Skeletal muscle tissue (tissue), 4 donors: ENCODE measurements around the gene GALNT7. TPM values are rescaled to one million over a fixed set of nuclear protein-coding genes. Genes with fewer than 3 reads are reported as not detected.

Source experiments
- H3K27ac ChIP-seq: one replicate; pipeline ENCODE4 v1.7.0; 2013; ENCODE audit warnings: mild to moderate bottlenecking, low read depth, low read length, inconsistent platforms
- H3K27me3 ChIP-seq, 3 donors: one replicate each; pipeline ENCODE4 v1.7.0; 2013; ENCODE audit warnings: low read length in 3 of 3; ENCODE audit not compliant: control insufficient read depth in 3 of 3, insufficient read depth in 3 of 3
- H3K36me3 ChIP-seq, 3 donors: one replicate each; pipeline ENCODE4 v1.7.0; 2013; ENCODE audit warnings: low read length in 3 of 3; ENCODE audit not compliant: control insufficient read depth in 3 of 3, insufficient read depth in 3 of 3
- H3K4me1 ChIP-seq, 3 donors: one replicate each; pipeline ENCODE4 v1.7.0; 2013; ENCODE audit warnings: low read length in 3 of 3, mild to moderate bottlenecking in 3 of 3; ENCODE audit not compliant: control insufficient read depth in 3 of 3, insufficient read depth in 3 of 3
- H3K4me3 ChIP-seq, 3 donors: one replicate each; pipeline ENCODE4 v1.7.0; 2013; ENCODE audit warnings: low read length in 3 of 3
- H3K9ac ChIP-seq, 3 donors: one replicate each; pipeline ENCODE4 v1.7.0; 2013; ENCODE audit warnings: low read length in 3 of 3, mild to moderate bottlenecking in 3 of 3, moderate library complexity in 2 of 3, low read depth in 1 of 3
- H3K9me3 ChIP-seq, 3 donors: one replicate each; pipeline ENCODE4 v1.7.0; 2013; ENCODE audit warnings: low read length in 3 of 3; ENCODE audit not compliant: control insufficient read depth in 3 of 3
- total RNA-seq: library from RNA; depleted of rRNA; stranded (reverse); fragments of >200 nt; gene quantifications from one replicate; pipeline ENCODE4 v1.2.3, GENCODE V29; 2014
- donor health status: Osteomylitis.

Gene GALNT7
- total RNA-seq, 1 donor from 2014 or later = 18.8 TPM

GRCh38 chr4:173135241-173135847 lies 33.3 kb upstream of the GALNT7 start:
- no peaks in the 10 kb centered on the region for H3K36me3 ChIP-seq
- H3K9me3 ChIP-seq = no peaks in the 10 kb centered on the region
- H3K4me1 ChIP-seq = no peaks in the 10 kb centered on the region
- H3K27me3 ChIP-seq = no peaks in the 10 kb centered on the region
- no peak overlapping the region for H3K9ac ChIP-seq
- H3K27ac ChIP-seq = no peak overlapping the region
- no peak overlapping the region for H3K4me3 ChIP-seq

GRCh38 chr4:173138624-173139023 lies 30.0 kb upstream of the GALNT7 start:
- Histone ChIP-seq H3K9me3 (no peaks in the 10 kb centered on the region), H3K36me3 (no peaks in the 10 kb centered on the region), H3K4me3 (no peak overlapping the region), H3K27ac (no peak overlapping the region), H3K27me3 (no peaks in the 10 kb centered on the region), H3K4me1 (no peaks in the 10 kb centered on the region), H3K9ac (no peak overlapping the region)

- H3K9me3 ChIP-seq = no peaks in the 10 kb centered on the region
- no peaks in the 10 kb centered on the region for H3K36me3 ChIP-seq
- no peaks in the 10 kb centered on the region for H3K27me3 ChIP-seq
- H3K9ac ChIP-seq = no peak overlapping the region
- no peak overlapping the region for H3K27ac ChIP-seq
- no peak overlapping the region for H3K4me3 ChIP-seq
- no peaks in the 10 kb centered on the region for H3K4me1 ChIP-seq
Measured at GRCh38 chr4:173139561-173139960, 29.1 kb upstream of the GALNT7 start.

GRCh38 chr4:173145131-173145530 lies 23.5 kb upstream of the GALNT7 start:
- Histone ChIP-seq H3K9me3 (no peaks in the 10 kb centered on the region), H3K9ac (no peak overlapping the region)

GRCh38 chr4:173146456-173146855 lies 22.2 kb upstream of the GALNT7 start:
- Histone ChIP-seq H3K4me3 (no peak overlapping the region), H3K9me3 (no peaks in the 10 kb centered on the region), H3K27ac (no peak overlapping the region), H3K36me3 (no peaks in the 10 kb centered on the region), H3K27me3 (no peaks in the 10 kb centered on the region), H3K9ac (no peak overlapping the region), H3K4me1 (no peaks in the 10 kb centered on the region)

More at GRCh38 chr4:173145131-173145530, 23.5 kb upstream of the GALNT7 start:
- no peak overlapping the region for H3K27ac ChIP-seq
- H3K36me3 ChIP-seq = no peaks in the 10 kb centered on the region
- H3K27me3 ChIP-seq = no peaks in the 10 kb centered on the region
- H3K4me3 ChIP-seq = no peak overlapping the region
- H3K4me1 ChIP-seq = no peaks in the 10 kb centered on the region

- Histone ChIP-seq H3K27ac (no peak overlapping the region), H3K9ac (no peak overlapping the region), H3K4me3 (no peak overlapping the region), H3K4me1 (no peaks in the 10 kb centered on the region), H3K36me3 (no peaks in the 10 kb centered on the region), H3K27me3 (no peaks in the 10 kb centered on the region), H3K9me3 (no peaks in the 10 kb centered on the region)
Measured at GRCh38 chr4:173151496-173151895, 17.1 kb upstream of the GALNT7 start.

- Histone ChIP-seq H3K9ac (no peak overlapping the region), H3K4me3 (no peak overlapping the region), H3K4me1 (no peaks in the 10 kb centered on the region), H3K9me3 (no peaks in the 10 kb centered on the region), H3K27ac (no peak overlapping the region), H3K36me3 (no peaks in the 10 kb centered on the region), H3K27me3 (no peaks in the 10 kb centered on the region)
Measured at GRCh38 chr4:173152104-173152503, 16.5 kb upstream of the GALNT7 start.

GRCh38 chr4:173153445-173153844 lies 15.2 kb upstream of the GALNT7 start:
- no peak overlapping the region for H3K4me3 ChIP-seq
- no peaks in the 10 kb centered on the region for H3K27me3 ChIP-seq
- no peak overlapping the region for H3K27ac ChIP-seq
- no peaks in the 10 kb centered on the region for H3K4me1 ChIP-seq
- no peaks in the 10 kb centered on the region for H3K36me3 ChIP-seq
- H3K9me3 ChIP-seq = no peaks in the 10 kb centered on the region
- no peak overlapping the region for H3K9ac ChIP-seq

GRCh38 chr4:173159791-173160190 lies 8.8 kb upstream of the GALNT7 start:
- H3K9ac ChIP-seq = no peak overlapping the region
- H3K36me3 ChIP-seq = no peaks in the 10 kb centered on the region
- no peaks in the 10 kb centered on the region for H3K27me3 ChIP-seq
- no peaks in the 10 kb centered on the region for H3K9me3 ChIP-seq
- H3K4me3 ChIP-seq = no peak overlapping the region
- H3K4me1 ChIP-seq = no peaks in the 10 kb centered on the region
- no peak overlapping the region for H3K27ac ChIP-seq

- Histone ChIP-seq H3K9ac (no peak overlapping the region), H3K27me3 (no peaks in the 10 kb centered on the region)
Measured at GRCh38 chr4:173160871-173161270, 7.7 kb upstream of the GALNT7 start.

More at GRCh38 chr4:173160871-173161270, 7.7 kb upstream of the GALNT7 start:
- Histone ChIP-seq H3K36me3 (peaks cover 0 to under 1% (median 0%) of the 10 kb centered on the region in 3 donors), H3K9me3 (no peaks in the 10 kb centered on the region), H3K4me1 (no peaks in the 10 kb centered on the region), H3K27ac (no peak overlapping the region), H3K4me3 (no peak overlapping the region)
